GM23248 (cell line): ENCODE data around the gene TAP1.

Experiments
- EZH2 ChIP-seq: fragments of 200-600 bp; sonication (generic); IDR thresholded peaks from 2 replicates; pipeline ENCODE4 v1.6.1; 2018; ENCODE audit warnings: antibody characterized with exemption, mild to moderate bottlenecking; ENCODE audit not compliant: insufficient read depth, poor library complexity, severe bottlenecking
- EZH2phosphoT487 ChIP-seq: fragments of 200-600 bp; sonication (generic); IDR thresholded peaks from 2 replicates; pipeline ENCODE4 v1.6.1; 2018; ENCODE audit warnings: antibody characterized with exemption, moderate library complexity, mild to moderate bottlenecking, low read depth; ENCODE audit not compliant: insufficient read depth

DNA sequence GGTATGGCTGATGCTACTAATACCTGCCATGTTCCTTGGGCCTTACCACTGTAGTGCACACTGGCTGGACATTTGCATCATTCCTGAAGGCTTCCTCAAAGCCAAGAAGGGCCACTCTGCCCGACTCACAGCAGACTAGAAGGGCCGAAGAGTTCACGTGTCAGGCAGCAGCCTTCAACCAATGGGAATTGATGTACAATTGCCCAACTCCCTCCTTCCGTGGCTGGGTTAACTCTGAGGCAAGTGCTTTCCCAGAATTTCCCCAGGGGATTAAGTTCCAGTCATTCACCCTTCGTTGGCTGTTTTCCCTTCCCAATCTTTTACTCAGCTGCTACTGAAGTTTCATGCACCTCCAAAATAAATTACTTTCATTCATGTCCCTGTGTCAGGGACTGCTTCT lies 30.3 kb upstream of the TAP1 start:
- no peak for TF ChIP-seq EZH2
- TF ChIP-seq EZH2phosphoT487: no peak
